Measurements from ENCODE around the gene UMODL1.

- TF ChIP-seq CTCF (IDR thresholded peaks at IDR 0.05) (no peak), POLR2AphosphoS5 (IDR thresholded peaks at IDR 0.05) (no peak), POLR2A (IDR thresholded peaks at IDR 0.05) (no peak)
Observed at GRCh38 chr21:42159560-42160110, 88.5 kb downstream of the UMODL1 start.

Data from suprapubic skin (tissue), 4 donors.